ENCODE measurements around the gene USP30.
A peak's percentile ranks its signal among the peaks of the same experiment; 100 is the strongest.
"Not testable (repeated sequence)": the region's sequence is repeated elsewhere in the genome, so short reads cannot be mapped to it uniquely, and the experiment has no call there.

USP30 gene

GRCh38 chr12:109053382-109054123 lies 1.2 kb downstream of the USP30 start:
- DNase-seq, result no peak

GRCh38 chr12:109054124-109054513 lies 1.7 kb downstream of the USP30 start:
- not testable (repeated sequence) for DNase-seq

GRCh38 chr12:109054520-109054919 lies 2.1 kb downstream of the USP30 start:
- no peak for DNase-seq

- no peak for DNase-seq
Observed at GRCh38 chr12:109056891-109057290, 4.5 kb downstream of the USP30 start.

- DNase-seq, result no peak
Observed at GRCh38 chr12:109057376-109057775, 5.0 kb downstream of the USP30 start.

- DNase-seq, result no peak
Observed at GRCh38 chr12:109058773-109059172, 6.4 kb downstream of the USP30 start.

- no peak for DNase-seq
Observed at GRCh38 chr12:109064143-109064542, 11.8 kb downstream of the USP30 start.

- DNase-seq, result no peak
Observed at GRCh38 chr12:109065154-109065852, 12.9 kb downstream of the USP30 start.

- DNase-seq, result no peak
Observed at GRCh38 chr12:109065853-109066193, 13.4 kb downstream of the USP30 start.

GRCh38 chr12:109069307-109070271 lies 17.2 kb downstream of the USP30 start:
- no peak for DNase-seq

- no peak for DNase-seq
Observed at GRCh38 chr12:109074866-109075265, 22.5 kb downstream of the USP30 start.

- no peak for DNase-seq
Observed at GRCh38 chr12:109082751-109083150, 30.4 kb downstream of the USP30 start.

GRCh38 chr12:109084425-109084824 lies 32.0 kb downstream of the USP30 start:
- no peak for DNase-seq

GRCh38 chr12:109085590-109085989 lies 33.2 kb downstream of the USP30 start:
- DNase-seq, result no peak

- DNase-seq, result no peak
Observed at GRCh38 chr12:109087250-109087649, 34.9 kb downstream of the USP30 start.

GRCh38 chr12:109088818-109089217 lies 36.4 kb downstream of the USP30 start:
- no peak for DNase-seq

GRCh38 chr12:109089683-109090082 lies 37.3 kb downstream of the USP30 start:
- DNase-seq, result no peak

- DNase-seq, result no peak
Observed at GRCh38 chr12:109092497-109093021, 40.2 kb downstream of the USP30 start.

- DNase-seq, result peak; percentile 95
Observed at GRCh38 chr12:109093022-109093918, 40.9 kb downstream of the USP30 start, which contains the start of gene ALKBH2. ALKBH2 (minus strand) TSS chr12:109093472; CDS start chr12:109092786, 686 bp downstream.

- DNase-seq, result no peak
Observed at GRCh38 chr12:109097140-109097434, 44.7 kb downstream of the USP30 start.

- peak; percentile 96 for DNase-seq
Observed at GRCh38 chr12:109097435-109098182, 45.2 kb downstream of the USP30 start, which contains the start of gene UNG. UNG (plus strand) TSS chr12:109097597; CDS start chr12:109097680, 83 bp downstream.
